Uterus (tissue), 4 donors: ENCODE data around the gene COG4. TPM values are rescaled to one million over a fixed set of nuclear protein-coding genes. Genes with fewer than 3 reads are reported as not detected.

Experiments
- DNase-seq, 2 donors: peaks; one replicate each; pipeline ENCODE4 v3.0.0-alpha.2; 2019 to 2020
- H3K27ac ChIP-seq, 2 donors: fragments of 200-600 bp; sonication (generic); 1 replicate in 1 of 2; 2 replicates in 1 of 2; pipeline ENCODE4 v1.5.1; 2016 to 2018
- H3K27me3 ChIP-seq, 2 donors: fragments of 200-600 bp; sonication (generic); one replicate each; pipeline ENCODE4 v1.5.1; 2018 to 2019; ENCODE audit warnings: control low read depth in 1 of 2
- H3K36me3 ChIP-seq, 2 donors: fragments of 200-600 bp; sonication (generic); one replicate each; pipeline ENCODE4 v1.5.1; 2019; ENCODE audit warnings: control low read depth in 1 of 2
- H3K4me1 ChIP-seq, 2 donors: fragments of 200-600 bp; sonication (generic); one replicate each; pipeline ENCODE4 v1.5.1; 2018 to 2019; ENCODE audit warnings: control low read depth in 1 of 2
- H3K4me3 ChIP-seq, 2 donors: fragments of 200-600 bp; sonication (generic); 1 replicate in 1 of 2; 2 replicates in 1 of 2; pipeline ENCODE4 v1.5.1; 2018 to 2019; ENCODE audit warnings: mild to moderate bottlenecking in 1 of 2
- H3K9me3 ChIP-seq, 2 donors: fragments of 200-600 bp; sonication (generic); one replicate each; pipeline ENCODE4 v1.5.1; 2019; ENCODE audit warnings: control low read depth in 1 of 2
- CTCF ChIP-seq, 4 experiments: fragments of 200-600 bp in 2 of 4; fragments of 450-650 bp in 2 of 4; sonication (generic) in 2 of 4; IDR thresholded peaks; one replicate each; pipeline ENCODE4 v1.5.1; 2016 to 2019; ENCODE audit warnings: antibody characterized with exemption in 4 of 4, mild to moderate bottlenecking in 2 of 4, moderate library complexity in 1 of 4
- POLR2A ChIP-seq, 2 donors: fragments of 450-650 bp; IDR thresholded peaks; one replicate each; pipeline ENCODE4 v1.6.1; 2016; ENCODE audit warnings: antibody characterized with exemption in 2 of 2, mild to moderate bottlenecking in 1 of 2, moderate library complexity in 1 of 2
- intact Hi-C: fragments of 100-400 bp; cut with DNase I; formaldehyde crosslinking; loops from one replicate; pipeline ENCODE4 v1.15.1; 2023; ENCODE audit warnings: low total_unique reads
- total RNA-seq, 4 donors: library from RNA; depleted of rRNA in 3 of 4; stranded (reverse); fragments of >200 nt in 3 of 4; gene quantifications; one replicate each; pipeline versions ENCODE4 v1.1.0 to v1.2.4, GENCODE V29; 2014 to 2023
- donor health status: DM: yes; HTN: yes; CAD: no.

Gene COG4
- total RNA-seq, 4 donors from 2014 or later, result 33.3 to 137 (median 67.1) TPM

GRCh38 chr16:70508752-70509151 lies 14.6 kb downstream of the COG4 start:
- no peak overlapping the region for H3K27ac ChIP-seq
- TF ChIP-seq CTCF (IDR thresholded peaks at IDR 0.05), result no peak
- no peak for TF ChIP-seq POLR2A (IDR thresholded peaks at IDR 0.05)
- no peak for DNase-seq
- H3K4me1 ChIP-seq, result no peaks in the 10 kb centered on the region
- H3K27me3 ChIP-seq, result no peaks in the 10 kb centered on the region
- H3K9me3 ChIP-seq, result no peaks in the 10 kb centered on the region
- no peaks in the 10 kb centered on the region for H3K36me3 ChIP-seq
- intact Hi-C loops, result no loop called here
- H3K4me3 ChIP-seq, result no peak overlapping the region

GRCh38 chr16:70496513-70496912 lies 26.8 kb downstream of the COG4 start:
- Histone ChIP-seq H3K27me3 (no peaks in the 10 kb centered on the region), H3K4me1 (no peaks in the 10 kb centered on the region), H3K4me3 (no peak overlapping the region), H3K9me3 (no peaks in the 10 kb centered on the region), H3K36me3 (no peaks in the 10 kb centered on the region), H3K27ac (no peak overlapping the region)
- TF ChIP-seq POLR2A (IDR thresholded peaks at IDR 0.05), result no peak
- TF ChIP-seq CTCF (IDR thresholded peaks at IDR 0.05), result no peak
- intact Hi-C loops, result no loop called here
- no peak for DNase-seq

GRCh38 chr16:70495425-70496182 lies 27.8 kb downstream of the COG4 start:
- H3K27ac ChIP-seq, result no peak overlapping the region
- intact Hi-C loops, result no loop called here
- H3K9me3 ChIP-seq, result no peaks in the 10 kb centered on the region
- no peaks in the 10 kb centered on the region for H3K4me1 ChIP-seq
- no peak for TF ChIP-seq CTCF (IDR thresholded peaks at IDR 0.05)
- DNase-seq, result no peak
- H3K27me3 ChIP-seq, result no peaks in the 10 kb centered on the region
- H3K36me3 ChIP-seq, result no peaks in the 10 kb centered on the region
- H3K4me3 ChIP-seq, result no peak overlapping the region

GRCh38 chr16:70494777-70495176 lies 28.6 kb downstream of the COG4 start:
- no peak overlapping the region for H3K4me3 ChIP-seq
- TF ChIP-seq CTCF (IDR thresholded peaks at IDR 0.05) (no peak), POLR2A (IDR thresholded peaks at IDR 0.05) (no peak)
- intact Hi-C loops, result no loop called here
- H3K9me3 ChIP-seq, result no peaks in the 10 kb centered on the region
- no peak overlapping the region for H3K27ac ChIP-seq
- H3K27me3 ChIP-seq, result no peaks in the 10 kb centered on the region
- no peak for DNase-seq
- no peaks in the 10 kb centered on the region for H3K4me1 ChIP-seq
- H3K36me3 ChIP-seq, result no peaks in the 10 kb centered on the region

- Histone ChIP-seq H3K36me3 (no peaks in the 10 kb centered on the region), H3K27ac (no peak overlapping the region), H3K4me3 (no peak overlapping the region), H3K9me3 (no peaks in the 10 kb centered on the region), H3K27me3 (no peaks in the 10 kb centered on the region), H3K4me1 (no peaks in the 10 kb centered on the region)
- intact Hi-C loops, result no loop called here
- no peak for DNase-seq
- TF ChIP-seq CTCF (IDR thresholded peaks at IDR 0.05), result no peak
- TF ChIP-seq POLR2A (IDR thresholded peaks at IDR 0.05), result no peak
These were observed 29.1 kb downstream of the COG4 start for GRCh38 chr16:70494202-70494770.
